Esophagus squamous epithelium (tissue), 5 donors: ENCODE results near the gene NPAT. TPM values are rescaled to one million over a fixed set of nuclear protein-coding genes. Genes with fewer than 3 reads are reported as not detected.
A peak's percentile ranks its signal among the peaks of the same experiment; 100 is the strongest.

ENCODE experiments used
- DNase-seq: peaks from one replicate; lab custom pipeline; 2025; lab: John Stamatoyannopoulos, UW
- H3K27ac ChIP-seq, 4 donors: fragments of 200-600 bp; sonication (generic); one replicate each; pipeline ENCODE4 v1.5.1; 2016 to 2019; ENCODE audit warnings: mild to moderate bottlenecking in 1 of 4
- H3K27me3 ChIP-seq, 4 donors: fragments of 200-600 bp; sonication (generic); 1 replicate in 3 of 4; 2 replicates in 1 of 4; pipeline versions ENCODE4 v1.5.1 to v1.6.0; 2017 to 2021; ENCODE audit warnings: antibody characterized with exemption in 1 of 4
- H3K36me3 ChIP-seq, 3 donors: fragments of 200-600 bp; sonication (generic); one replicate each; pipeline ENCODE4 v1.5.1; 2016 to 2019
- H3K4me1 ChIP-seq, 3 donors: fragments of 200-600 bp; sonication (generic); one replicate each; pipeline ENCODE4 v1.5.1; 2017 to 2019
- H3K4me3 ChIP-seq, 4 donors: fragments of 200-600 bp; sonication (generic); 1 replicate in 3 of 4; 2 replicates in 1 of 4; pipeline ENCODE4 v1.5.1; 2016 to 2019; ENCODE audit warnings: mild to moderate bottlenecking in 2 of 4, moderate library complexity in 1 of 4
- H3K9me3 ChIP-seq, 3 donors: fragments of 200-600 bp; sonication (generic); one replicate each; pipeline ENCODE4 v1.5.1; 2016 to 2019
- CTCF ChIP-seq, 6 experiments: fragments of 450-650 bp in 4 of 6; fragments of 200-600 bp in 2 of 6; sonication (generic) in 2 of 6; IDR thresholded peaks; one replicate each; pipeline ENCODE4 v1.5.1; 2016 to 2019; ENCODE audit warnings: antibody characterized with exemption in 6 of 6, mild to moderate bottlenecking in 4 of 6, moderate library complexity in 4 of 6
- POLR2A ChIP-seq, 4 donors: fragments of 450-650 bp; IDR thresholded peaks; one replicate each; pipeline ENCODE4 v1.6.1; 2017; ENCODE audit warnings: antibody characterized with exemption in 4 of 4, mild to moderate bottlenecking in 4 of 4, moderate library complexity in 3 of 4
- WGBS, 2 donors: methylation state at CpG; one replicate each; pipeline ENCODE4 v1.1.5; 2018; 5-methylcytosine and 5-hydroxymethylcytosine counted together
- intact Hi-C: fragments of 100-400 bp; cut with DNase I; formaldehyde crosslinking; loops from one replicate; pipeline ENCODE4 v1.15.0; 2022
- total RNA-seq, 4 donors: library from RNA; depleted of rRNA; stranded (reverse); fragments of >200 nt; gene quantifications; one replicate each; pipeline ENCODE4 v1.1.0, GENCODE V29; 2016
- donor health status: DM: yes; HTN: yes; CAD: no.

The NPAT gene
- total RNA-seq, 4 donors from 2014 or later = 8.2 to 15.6 (median 11.7) TPM

DNA sequence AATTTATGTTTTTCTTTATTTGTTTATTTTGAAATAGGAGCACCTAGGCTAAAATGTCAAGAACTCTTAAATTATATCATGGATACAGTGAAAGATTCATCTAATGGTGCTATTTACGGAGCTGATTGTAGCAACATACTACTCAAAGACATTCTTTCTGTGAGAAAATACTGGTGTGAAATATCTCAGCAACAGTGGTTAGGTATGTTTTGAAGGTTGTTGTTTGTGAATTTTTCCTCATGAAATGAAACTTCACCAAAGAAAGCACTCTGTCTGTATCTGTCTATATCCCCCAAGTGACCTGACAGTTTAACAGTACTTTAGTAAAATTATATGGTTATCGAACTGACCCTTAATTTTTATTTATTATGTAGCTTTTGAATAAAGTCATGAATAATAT lies 13.2 kb upstream of the NPAT start:
- H3K27ac ChIP-seq = no peak overlapping the region
- H3K36me3 ChIP-seq = peaks cover 0 to 89% (median under 1%) of the 10 kb centered on the region in 3 donors

GRCh38 chr11:108235192-108235591 lies 12.8 kb upstream of the NPAT start:
- TF ChIP-seq CTCF (IDR thresholded peaks at IDR 0.05) (no peak), POLR2A (IDR thresholded peaks at IDR 0.05) (no peak)
- Histone ChIP-seq H3K4me1 (peaks cover 0 to 6% (median 0%) of the 10 kb centered on the region in 3 donors), H3K36me3 (peaks cover 0 to 89% (median 5%) of the 10 kb centered on the region in 3 donors), H3K9me3 (no peaks in the 10 kb centered on the region), H3K4me3 (no peak overlapping the region), H3K27ac (no peak overlapping the region), H3K27me3 (no peaks in the 10 kb centered on the region)
- WGBS, 2 donors = 97 to 100% methylated on average over 1 of the region's 1 CpG
- DNase-seq = no peak
- intact Hi-C loops = no loop called here

More for the DNA sequence above, 13.2 kb upstream of the NPAT start:
- Histone ChIP-seq H3K4me3 (no peak overlapping the region), H3K27me3 (no peaks in the 10 kb centered on the region), H3K4me1 (peaks cover 0 to 6% (median 0%) of the 10 kb centered on the region in 3 donors), H3K9me3 (no peaks in the 10 kb centered on the region)
- DNase-seq = no peak
- intact Hi-C loops = no loop called here
- 91 to 92% methylated on average over 2 of the region's 2 CpGs for WGBS, 2 donors
- TF ChIP-seq POLR2A (IDR thresholded peaks at IDR 0.05) (no peak), CTCF (IDR thresholded peaks at IDR 0.05) (no peak)

DNA sequence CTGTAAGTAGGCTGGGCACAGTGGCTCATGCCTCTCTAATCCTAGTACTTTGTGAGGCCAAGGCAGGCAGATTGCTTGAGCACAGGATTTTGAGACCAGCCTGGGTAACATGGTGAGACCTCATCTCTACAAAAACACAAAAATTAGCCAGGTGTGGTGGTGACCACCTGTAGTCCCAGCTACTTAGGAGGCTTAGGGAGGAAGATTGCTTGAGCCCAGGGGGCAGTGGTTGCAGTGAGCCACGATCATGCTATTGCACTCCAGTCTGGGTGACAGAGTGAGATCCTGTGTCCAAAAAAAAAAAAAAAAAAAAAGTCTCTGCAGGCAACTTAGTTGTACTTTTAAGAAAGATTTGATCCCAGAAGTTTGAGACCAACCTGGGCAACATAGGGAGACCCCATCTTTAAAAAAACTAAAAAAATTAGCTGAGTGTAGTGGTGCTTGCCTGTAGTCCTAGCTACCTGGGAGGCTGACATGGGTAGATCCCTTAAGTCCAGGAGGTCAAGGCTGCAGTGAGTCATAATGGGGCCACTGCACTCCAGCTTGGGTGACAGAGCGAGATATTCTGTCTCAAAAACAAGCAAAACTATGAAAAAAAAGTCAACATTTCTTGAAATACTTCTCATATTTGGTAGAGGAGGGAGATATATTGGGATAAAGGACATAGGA lies 11.0 kb upstream of the NPAT start:
- Histone ChIP-seq H3K36me3 (peaks cover 0 to 91% (median 6%) of the 10 kb centered on the region in 3 donors), H3K4me1 (peaks cover 0 to 10% (median 0%) of the 10 kb centered on the region in 3 donors), H3K4me3 (no peak overlapping the region), H3K9me3 (no peaks in the 10 kb centered on the region), H3K27ac (no peak overlapping the region), H3K27me3 (no peaks in the 10 kb centered on the region)
- TF ChIP-seq CTCF (IDR thresholded peaks at IDR 0.05) = no peak
- TF ChIP-seq POLR2A (IDR thresholded peaks at IDR 0.05) = no peak
- intact Hi-C loops = no loop called here
- WGBS, 2 donors = 100% methylated on average over 2 of the region's 2 CpGs
- DNase-seq = no peak

DNA sequence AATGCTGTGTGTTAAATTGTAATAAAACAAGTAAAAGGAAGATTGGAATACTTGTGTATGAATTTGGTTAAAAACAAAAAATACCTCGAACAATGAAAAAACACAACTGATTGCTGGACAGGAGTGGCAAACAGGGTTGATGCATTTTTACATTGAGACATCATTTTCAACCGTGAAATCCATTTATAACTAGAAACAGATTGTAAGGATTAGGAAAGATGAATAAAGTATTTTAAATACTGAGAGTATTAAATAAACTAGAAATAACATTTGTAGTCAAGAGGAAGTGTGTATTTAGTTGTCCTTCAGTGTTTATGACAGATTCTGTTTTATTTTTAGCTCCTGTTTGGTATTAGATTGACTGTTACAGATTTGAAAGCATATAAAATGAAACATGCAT lies 5.8 kb upstream of the NPAT start:
- peaks cover 0 to 42% (median 7%) of the 10 kb centered on the region in 3 donors for H3K4me1 ChIP-seq
- intact Hi-C loops = loop anchor here (10.0 kb wide), 1 partner anchor 417 kb away; no protein-coding TSS in a partner anchor
- H3K4me3 ChIP-seq = no peak overlapping the region
- DNase-seq = no peak
- H3K27me3 ChIP-seq = no peaks in the 10 kb centered on the region
- H3K36me3 ChIP-seq = peaks cover 0 to 62% (median 6%) of the 10 kb centered on the region in 3 donors
- H3K27ac ChIP-seq = no peak overlapping the region
- TF ChIP-seq POLR2A (IDR thresholded peaks at IDR 0.05) (no peak), CTCF (IDR thresholded peaks at IDR 0.05) (no peak)
- no peaks in the 10 kb centered on the region for H3K9me3 ChIP-seq
- WGBS, 2 donors = 61 to 78% methylated on average over 2 of the region's 2 CpGs

DNA sequence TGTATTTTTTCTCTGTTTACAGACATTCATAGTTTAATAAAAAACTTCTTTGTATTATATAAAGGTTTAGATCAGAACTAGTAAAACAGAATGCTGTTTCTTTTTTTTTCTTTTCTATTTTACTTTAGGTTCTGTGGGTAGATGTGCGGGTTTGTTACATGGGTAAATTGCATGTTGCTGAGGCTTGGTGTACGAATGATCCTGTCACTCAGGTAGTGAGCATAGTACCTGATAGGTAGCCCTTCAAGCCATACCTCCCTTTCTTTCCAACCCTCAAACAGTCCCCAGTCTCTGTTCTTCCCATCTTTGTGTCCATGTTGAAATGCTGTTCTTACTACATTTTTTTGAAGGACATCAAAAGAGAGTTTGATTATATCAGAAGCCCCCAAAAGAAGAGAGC lies 3.6 kb upstream of the NPAT start:
- no peak for DNase-seq
- intact Hi-C loops = loop anchor here (10.0 kb wide), 1 partner anchor 419 kb away; no protein-coding TSS in a partner anchor
- peaks cover under 1 to 50% (median 7%) of the 10 kb centered on the region in 3 donors for H3K4me1 ChIP-seq
- H3K9me3 ChIP-seq = no peaks in the 10 kb centered on the region
- no peaks in the 10 kb centered on the region for H3K27me3 ChIP-seq
- TF ChIP-seq CTCF (IDR thresholded peaks at IDR 0.05) (no peak), POLR2A (IDR thresholded peaks at IDR 0.05) (no peak)
- 80 to 83% methylated on average over 2 of the region's 2 CpGs for WGBS, 2 donors
- peaks cover 0 to 40% (median 6%) of the 10 kb centered on the region in 3 donors for H3K36me3 ChIP-seq
- no peak overlapping the region for H3K4me3 ChIP-seq
- H3K27ac ChIP-seq = peak overlapping the region in 1 of 4 donors; percentile 98
